ENCODE measurements around the gene PTPRK.

DNA sequence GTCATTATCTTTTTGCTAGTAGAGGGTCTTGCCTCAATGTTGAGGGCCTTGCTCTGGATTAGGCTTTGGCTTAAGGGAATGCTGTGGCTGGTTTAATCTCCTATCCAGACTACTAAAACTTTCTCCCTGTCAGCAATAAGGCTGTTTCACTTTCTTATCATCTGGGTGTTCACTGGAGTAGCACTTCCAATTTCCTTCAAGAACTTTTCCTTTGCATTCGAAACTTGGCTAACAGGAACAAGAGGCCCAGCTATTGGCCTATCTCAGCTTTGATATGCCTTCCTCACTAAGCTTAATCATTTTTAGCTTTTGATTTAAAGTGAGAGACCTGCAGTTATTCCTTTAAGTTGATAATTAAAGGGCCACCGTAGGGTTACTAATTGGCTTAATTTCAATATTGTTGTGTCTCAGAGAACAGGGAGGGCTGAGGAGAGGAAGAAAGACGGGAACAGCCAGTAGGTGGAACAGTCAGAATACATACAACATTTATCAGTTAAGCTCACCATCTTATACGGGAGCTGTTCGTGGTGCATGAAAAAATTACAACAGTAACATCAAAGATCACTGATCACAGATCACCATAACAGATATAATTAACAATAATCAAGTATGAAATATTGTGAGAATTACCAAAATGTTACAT, 186.7 kb downstream of the PTPRK start:
- TF ChIP-seq, protein P1, sequence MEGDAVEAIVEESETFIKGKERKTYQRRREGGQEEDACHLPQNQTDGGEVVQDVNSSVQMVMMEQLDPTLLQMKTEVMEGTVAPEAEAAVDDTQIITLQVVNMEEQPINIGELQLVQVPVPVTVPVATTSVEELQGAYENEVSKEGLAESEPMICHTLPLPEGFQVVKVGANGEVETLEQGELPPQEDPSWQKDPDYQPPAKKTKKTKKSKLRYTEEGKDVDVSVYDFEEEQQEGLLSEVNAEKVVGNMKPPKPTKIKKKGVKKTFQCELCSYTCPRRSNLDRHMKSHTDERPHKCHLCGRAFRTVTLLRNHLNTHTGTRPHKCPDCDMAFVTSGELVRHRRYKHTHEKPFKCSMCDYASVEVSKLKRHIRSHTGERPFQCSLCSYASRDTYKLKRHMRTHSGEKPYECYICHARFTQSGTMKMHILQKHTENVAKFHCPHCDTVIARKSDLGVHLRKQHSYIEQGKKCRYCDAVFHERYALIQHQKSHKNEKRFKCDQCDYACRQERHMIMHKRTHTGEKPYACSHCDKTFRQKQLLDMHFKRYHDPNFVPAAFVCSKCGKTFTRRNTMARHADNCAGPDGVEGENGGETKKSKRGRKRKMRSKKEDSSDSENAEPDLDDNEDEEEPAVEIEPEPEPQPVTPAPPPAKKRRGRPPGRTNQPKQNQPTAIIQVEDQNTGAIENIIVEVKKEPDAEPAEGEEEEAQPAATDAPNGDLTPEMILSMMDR (IDR thresholded peaks at IDR 0.05 in 4 of 5, conservative IDR thresholded peaks at IDR 0.05 in 1 of 5): no peak
- no peak for TF ChIP-seq POLR2A (IDR thresholded peaks at IDR 0.05)
